ENCODE measurements around the gene CKB. TPM values are rescaled to one million over a fixed set of nuclear protein-coding genes. Genes with fewer than 3 reads are reported as not detected.

Gene CKB
- 33.6 and 66.4 TPM in 2 replicates for total RNA-seq

DNA sequence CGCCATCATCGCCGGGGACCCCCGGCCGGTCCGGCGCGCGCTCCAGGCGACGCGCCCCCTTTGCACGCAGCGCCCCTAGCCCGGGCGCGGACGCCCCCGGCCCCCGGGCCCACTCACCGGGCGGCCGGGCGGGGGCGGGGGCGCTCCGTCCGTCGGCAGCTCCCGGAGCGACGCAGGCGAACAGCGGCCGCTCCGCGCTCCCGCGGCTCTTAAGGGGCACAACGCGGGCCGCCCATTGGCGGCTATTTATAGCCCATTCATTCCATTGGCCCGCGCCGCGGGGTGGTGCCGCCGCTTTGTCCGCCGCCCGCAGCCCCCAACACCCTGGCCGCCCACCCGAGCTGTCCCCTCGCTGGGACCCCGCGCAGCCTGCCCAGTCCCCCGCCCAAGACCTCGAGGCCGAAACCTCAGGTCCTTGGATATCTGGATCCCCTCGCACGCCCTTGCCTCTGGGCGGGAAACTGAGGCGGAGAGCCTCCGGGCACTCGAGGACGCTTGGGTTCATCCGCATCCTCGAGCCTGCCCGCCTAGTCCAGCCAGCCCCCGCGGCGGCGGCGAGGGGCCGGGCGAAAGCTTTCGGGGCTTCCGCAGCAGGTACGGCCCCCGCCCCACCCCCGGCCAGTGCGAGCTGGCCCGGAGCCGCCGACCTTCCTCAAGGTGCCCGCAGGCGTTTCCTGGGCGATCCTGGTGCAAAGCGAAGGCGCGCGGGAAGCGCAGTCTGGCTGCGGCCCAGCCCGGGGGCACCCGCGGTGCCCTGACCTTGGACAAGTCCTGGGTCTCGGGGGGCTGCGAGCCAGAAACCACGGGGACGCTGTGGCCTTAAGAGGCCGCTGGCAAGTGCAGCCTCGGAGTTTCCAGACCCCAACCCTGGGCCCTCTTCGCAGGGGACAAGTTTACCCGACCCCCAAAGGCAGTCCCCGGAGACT is at the start of gene CKB:
CKB (minus strand) TSS at position 182 of the 926 bp plus-strand sequence. CDS start 337 bp downstream, outside the sequence.

DNA sequence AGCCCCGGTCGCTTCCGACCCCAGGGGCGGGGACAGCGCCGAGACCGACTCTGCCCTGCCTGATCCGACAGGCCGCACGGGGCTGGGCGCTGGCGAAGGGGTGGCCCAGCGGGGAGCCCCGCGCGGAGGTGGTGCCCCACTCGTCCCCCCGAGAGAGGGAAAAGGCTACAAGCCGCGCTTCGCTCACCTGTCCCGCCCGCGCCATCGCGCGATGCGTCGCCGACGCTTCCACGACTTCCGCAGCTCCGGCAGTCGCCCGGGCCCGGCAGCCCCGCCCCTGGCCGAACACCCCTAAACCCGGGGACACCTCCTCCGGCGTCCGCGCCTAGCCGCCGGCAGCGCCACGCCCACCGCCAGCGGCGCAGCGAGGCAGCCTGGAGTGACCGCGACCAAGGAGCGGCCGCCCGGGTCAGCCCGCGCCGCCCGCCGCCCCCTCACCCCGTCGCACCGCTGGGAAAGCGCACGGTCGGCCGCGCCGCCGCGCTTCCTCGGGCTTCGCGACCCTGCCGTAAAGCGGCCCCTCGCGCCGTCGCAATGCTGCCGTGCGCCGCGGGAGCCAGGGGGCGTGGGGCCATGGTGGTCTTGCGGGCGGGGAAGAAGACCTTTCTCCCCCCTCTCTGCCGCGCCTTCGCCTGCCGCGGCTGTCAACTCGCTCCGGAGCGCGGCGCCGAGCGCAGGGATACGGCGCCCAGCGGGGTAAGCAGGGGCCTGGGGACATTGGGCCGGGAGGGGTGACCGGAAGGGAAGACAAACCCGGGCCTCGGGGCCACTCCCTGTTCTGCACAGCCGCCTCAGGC is 40.0 kb upstream of the CKB start, which contains the start of the genes BAG5 and COA8:
BAG5 (minus strand) TSS at position 229 of the 797 bp plus-strand sequence. CDS start 1,493 bp downstream, outside the sequence.
COA8 (plus strand) TSS at position 532 of the 797 bp plus-strand sequence; CDS start at position 574, 42 bp downstream.

DNA sequence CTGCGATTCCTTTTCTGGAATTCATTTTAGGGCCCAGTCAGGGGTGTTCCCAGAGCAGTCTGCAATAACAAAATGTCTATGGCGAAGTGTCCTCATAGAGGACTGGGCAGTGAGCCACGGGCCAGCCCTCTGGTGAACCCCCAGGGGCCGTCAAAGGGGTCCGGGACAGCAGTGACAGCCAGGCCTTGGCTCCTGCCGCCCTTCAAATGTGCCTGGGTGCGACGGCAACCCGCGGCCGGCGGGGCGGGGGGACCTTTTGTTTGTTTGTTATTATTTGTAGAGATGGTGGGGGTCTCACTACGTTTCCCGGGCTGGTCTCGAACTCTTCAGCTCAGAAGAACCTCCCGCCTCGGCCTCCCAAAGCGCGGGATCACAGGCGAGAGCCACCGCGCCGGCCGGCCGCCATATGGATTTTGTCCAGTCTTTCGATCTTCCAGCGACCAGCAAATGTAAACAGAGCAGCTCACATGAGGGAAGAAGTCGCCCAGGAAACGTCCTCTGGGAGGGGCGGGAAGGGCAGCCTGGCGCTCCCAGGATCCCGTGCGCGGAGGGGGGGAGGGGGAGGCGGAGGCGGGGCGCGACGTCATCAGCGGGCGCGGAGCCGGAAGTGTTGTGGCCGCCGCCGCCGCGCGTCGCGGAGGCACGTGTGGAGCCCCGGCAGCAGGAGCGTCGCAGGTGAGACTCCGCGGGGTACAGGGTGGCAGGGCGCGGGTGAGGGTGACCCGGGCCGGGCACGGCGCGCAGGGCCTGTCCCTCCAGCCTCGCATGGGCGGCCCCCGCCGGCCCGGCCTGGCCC is 6.2 kb upstream of the CKB start, which contains the start of gene TRMT61A:
TRMT61A (plus strand) TSS at position 610 of the 796 bp plus-strand sequence. CDS start 783 bp downstream, outside the sequence.

Small RNA genes within 50 kb of the gene (small RNA-seq; reads per million reads assigned to genes)
- gene RNU4-68P (not detected), gene RNU7-160P (not detected)

Other genes starting within 250 kb of the CKB start
- gene EIF5, start 188.6 kb downstream of the CKB start, total RNA-seq: 210 and 211 TPM in 2 replicates
- 79.2 and 95.4 TPM in 2 replicates for gene MARK3, start 137.4 kb downstream of the CKB start, total RNA-seq
- 6.5 and 8.6 TPM in 2 replicates for gene TRMT61A, start 6.4 kb upstream of the CKB start, total RNA-seq
- 38.5 and 39.3 TPM in 2 replicates for gene BAG5, start 39.8 kb upstream of the CKB start, total RNA-seq
- 27.6 and 33.3 TPM in 2 replicates for gene COA8, start 40.1 kb upstream of the CKB start, total RNA-seq
- gene KLC1, start 106.4 kb upstream of the CKB start, total RNA-seq: 216 and 241 TPM in 2 replicates
- gene XRCC3, start 192.6 kb upstream of the CKB start, total RNA-seq: 6.5 and 9.5 TPM in 2 replicates
- gene ZFYVE21, start 193.0 kb upstream of the CKB start, total RNA-seq: 49.8 and 52.8 TPM in 2 replicates